Activated CD4-positive, alpha-beta T cell treated with anti-CD3 and anti-CD28 coated beads, Interleukin-2, amount 50 U/mL, for 1 hour (primary cell): ENCODE results near the gene CIAO2B.
A peak's percentile ranks its signal among the peaks of the same experiment; 100 is the strongest.
"Not testable (repeated sequence)": the region's sequence is repeated elsewhere in the genome, so short reads cannot be mapped to it uniquely, and the experiment has no call there.

ENCODE experiments used
- DNase-seq: peaks from one replicate; pipeline ENCODE4 v3.0.0-alpha.2; 2020

The CIAO2B gene

GRCh38 chr16:66902648-66903543, 31.3 kb downstream of the CIAO2B start:
- DNase-seq, result no peak

GRCh38 chr16:66901626-66902025, 32.6 kb downstream of the CIAO2B start:
- no peak for DNase-seq

GRCh38 chr16:66900721-66901441, 33.3 kb downstream of the CIAO2B start:
- DNase-seq, result no peak

- DNase-seq, result no peak
Measured at GRCh38 chr16:66899945-66900710, 34.1 kb downstream of the CIAO2B start.

- DNase-seq, result no peak
Measured at GRCh38 chr16:66899310-66899944, 34.8 kb downstream of the CIAO2B start.

GRCh38 chr16:66898933-66899309, 35.3 kb downstream of the CIAO2B start:
- no peak for DNase-seq

- no peak for DNase-seq
Measured at GRCh38 chr16:66898207-66898606, 36.0 kb downstream of the CIAO2B start.

GRCh38 chr16:66896682-66897081, 37.5 kb downstream of the CIAO2B start:
- DNase-seq, result not testable (repeated sequence)

- no peak for DNase-seq
Measured at GRCh38 chr16:66895999-66896398, 38.2 kb downstream of the CIAO2B start.

GRCh38 chr16:66895689-66895979, 38.6 kb downstream of the CIAO2B start:
- no peak for DNase-seq

GRCh38 chr16:66894948-66895688, 39.1 kb downstream of the CIAO2B start:
- peak; percentile 59 for DNase-seq

- DNase-seq, result no peak
Measured at GRCh38 chr16:66894055-66894454, 40.1 kb downstream of the CIAO2B start.

- DNase-seq, result no peak
Measured at GRCh38 chr16:66891797-66892196, 42.4 kb downstream of the CIAO2B start.

- no peak for DNase-seq
Measured at GRCh38 chr16:66891360-66891759, 42.8 kb downstream of the CIAO2B start.

GRCh38 chr16:66890799-66891198, 43.4 kb downstream of the CIAO2B start:
- DNase-seq, result no peak

GRCh38 chr16:66889622-66890021, 44.6 kb downstream of the CIAO2B start:
- DNase-seq, result no peak

- no peak for DNase-seq
Measured at GRCh38 chr16:66888647-66889615, 45.3 kb downstream of the CIAO2B start.

- no peak for DNase-seq
Measured at GRCh38 chr16:66886914-66887313, 47.3 kb downstream of the CIAO2B start.

- DNase-seq, result no peak
Measured at GRCh38 chr16:66886321-66886720, 47.9 kb downstream of the CIAO2B start.

GRCh38 chr16:66885491-66885890, 48.7 kb downstream of the CIAO2B start:
- DNase-seq, result no peak

- no peak for DNase-seq
Measured at GRCh38 chr16:66882702-66883101, 51.5 kb downstream of the CIAO2B start.
